Stimulated activated CD4-positive, alpha-beta T cell treated with anti-CD3 and anti-CD28 coated beads, Interleukin-15, amount 100 ng/mL, for 1 hour (primary cell): ENCODE data around the gene TLL2.

Experiments
- DNase-seq, 2 donors: peaks; one replicate each; pipeline ENCODE4 v3.0.0-alpha.2; 2020; ENCODE audit warnings: low read depth in 1 of 2, low spot score in 1 of 2

The TLL2 gene

GRCh38 chr10:96468845-96469244, 44.9 kb downstream of the TLL2 start:
- no peak for DNase-seq

DNA sequence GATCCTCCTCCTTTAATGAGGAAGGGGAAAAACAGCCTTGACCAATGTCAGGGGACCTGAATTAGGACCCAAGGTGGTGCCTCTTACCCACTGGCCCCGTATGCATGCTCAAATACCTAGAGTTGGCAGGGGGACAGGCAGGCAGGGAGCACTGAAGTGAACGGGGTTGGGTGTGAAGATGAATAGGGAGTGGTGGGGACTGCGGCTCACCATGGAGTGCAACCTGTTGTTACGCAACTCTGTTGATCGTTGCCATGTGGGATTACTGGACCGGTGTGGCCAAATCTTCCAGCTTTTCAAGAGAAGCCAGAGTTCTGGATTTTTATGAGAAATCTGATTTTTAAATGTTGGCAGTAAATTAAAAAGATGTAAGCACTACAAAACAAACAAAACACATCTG, 48.1 kb downstream of the TLL2 start:
- DNase-seq: no peak

DNA sequence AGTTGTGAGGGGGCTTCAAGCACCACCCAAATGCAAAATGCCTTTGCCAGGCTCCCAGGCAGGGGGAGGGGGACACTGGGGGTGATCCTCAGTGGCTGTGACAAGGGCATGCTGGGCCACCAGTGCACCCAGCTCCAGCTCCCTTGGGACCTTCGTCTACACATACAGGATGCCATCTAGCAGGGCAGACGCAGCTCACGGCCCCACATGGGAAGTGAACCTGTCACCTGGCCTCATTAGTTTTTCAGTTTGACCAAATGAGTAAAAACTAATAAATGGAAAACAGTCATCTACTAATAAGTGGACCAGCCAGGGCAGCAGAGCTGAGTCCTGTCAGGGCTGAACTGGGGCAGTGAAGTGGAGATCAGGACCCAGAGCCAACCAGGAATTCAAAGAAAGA, 50.2 kb downstream of the TLL2 start:
- no peak for DNase-seq

GRCh38 chr10:96462606-96463151, 51.0 kb downstream of the TLL2 start:
- DNase-seq: no peak

- no peak for DNase-seq
These were observed 53.4 kb downstream of the TLL2 start for GRCh38 chr10:96460316-96460715.

GRCh38 chr10:96457341-96457740, 56.4 kb downstream of the TLL2 start:
- DNase-seq: no peak

GRCh38 chr10:96456296-96456840, 57.4 kb downstream of the TLL2 start:
- no peak for DNase-seq

DNA sequence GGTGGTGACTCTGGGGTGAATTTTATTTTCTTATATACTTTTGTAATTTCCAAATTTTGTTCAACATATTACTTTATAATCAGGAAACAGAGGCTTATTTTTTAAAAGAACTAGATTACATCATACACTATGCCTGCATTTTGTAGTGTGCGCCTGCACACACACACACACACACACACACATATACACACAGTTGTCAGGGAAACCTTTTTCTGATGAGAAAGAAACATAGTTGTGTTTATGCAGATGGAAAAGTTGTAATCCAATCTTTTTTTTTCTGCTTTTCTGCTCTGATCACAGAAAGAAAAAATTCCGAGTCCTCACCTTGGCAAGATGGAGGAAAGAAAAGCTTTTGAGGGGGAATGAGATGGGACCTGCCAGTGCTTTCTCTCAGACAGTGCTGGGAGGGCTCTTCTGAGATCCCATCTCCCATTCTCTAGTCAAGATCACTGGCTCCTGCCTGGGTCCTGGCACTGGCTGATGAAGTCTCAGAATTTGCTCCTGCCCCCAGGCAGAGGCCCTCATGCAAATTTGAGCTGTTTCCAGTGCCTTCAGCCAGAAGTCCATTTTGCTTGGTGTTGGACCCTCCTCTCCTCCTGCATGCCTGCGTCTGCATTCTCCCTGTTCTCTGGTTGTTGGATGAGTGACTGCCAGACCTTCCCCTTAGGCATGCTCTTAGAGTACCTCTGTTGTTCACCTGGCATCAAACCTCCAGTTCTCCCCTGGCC, 59.7 kb downstream of the TLL2 start:
- no peak for DNase-seq

DNA sequence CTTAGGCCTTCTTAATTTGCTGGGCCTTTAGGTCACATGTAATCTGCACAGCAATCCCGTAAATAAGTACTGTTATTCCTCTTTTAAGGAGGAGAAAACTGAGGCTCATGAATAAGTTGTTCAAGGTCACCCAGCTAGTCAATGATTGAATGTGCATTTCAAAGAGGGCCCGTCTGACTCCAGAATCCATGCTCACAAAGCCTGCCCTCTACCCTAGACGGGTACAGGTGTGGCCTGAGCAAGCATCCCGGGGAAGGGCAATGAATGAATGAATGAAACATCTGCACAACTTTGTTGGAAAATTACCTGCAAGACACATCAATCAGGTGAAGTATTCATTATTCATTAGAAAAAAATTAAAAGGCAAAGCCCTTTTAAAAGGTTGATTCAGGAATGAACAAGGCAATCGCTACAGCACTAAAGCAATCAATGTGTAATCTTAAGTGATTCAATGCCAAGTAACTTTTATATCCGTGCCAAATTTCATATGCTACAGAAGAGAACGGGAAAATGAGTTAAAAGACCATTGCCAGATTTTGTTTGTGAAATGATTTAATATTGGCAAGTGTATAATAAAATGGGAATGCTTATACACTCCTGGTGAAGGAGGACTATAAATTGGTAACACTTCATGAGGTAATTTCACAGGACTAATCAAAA, 61.1 kb downstream of the TLL2 start:
- DNase-seq: no peak

DNA sequence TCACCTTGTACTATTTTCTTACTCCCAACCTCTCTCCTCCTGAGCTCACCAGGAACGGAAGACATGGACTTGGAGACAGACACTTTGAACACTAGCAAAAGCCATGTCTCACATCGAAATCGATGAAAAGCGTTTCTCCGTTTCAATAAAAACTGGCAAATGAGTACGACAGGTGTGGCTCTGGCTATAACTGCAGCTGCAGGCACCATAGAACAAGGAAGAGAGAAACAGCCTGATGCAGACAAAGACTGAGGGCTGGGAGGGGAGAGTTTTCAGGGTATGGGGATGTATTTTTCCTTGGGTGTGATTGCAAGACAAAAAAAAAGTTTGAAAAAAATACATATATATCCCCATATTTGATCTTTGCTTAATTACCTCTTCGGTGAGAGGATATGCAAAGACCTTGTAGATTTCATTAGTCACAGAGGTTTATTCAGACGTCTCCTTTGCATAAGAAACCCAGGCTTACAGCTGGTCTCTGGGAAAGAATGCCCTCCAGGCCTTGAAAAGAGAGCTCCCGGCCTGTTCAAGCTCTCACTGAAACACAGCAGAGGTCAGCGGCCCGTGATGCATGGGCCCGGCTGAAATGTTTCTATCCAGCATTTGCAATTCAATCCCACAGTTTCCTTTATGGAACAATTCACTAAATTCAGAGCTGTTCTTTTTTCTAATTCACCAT, 63.1 kb downstream of the TLL2 start:
- DNase-seq: no peak

DNA sequence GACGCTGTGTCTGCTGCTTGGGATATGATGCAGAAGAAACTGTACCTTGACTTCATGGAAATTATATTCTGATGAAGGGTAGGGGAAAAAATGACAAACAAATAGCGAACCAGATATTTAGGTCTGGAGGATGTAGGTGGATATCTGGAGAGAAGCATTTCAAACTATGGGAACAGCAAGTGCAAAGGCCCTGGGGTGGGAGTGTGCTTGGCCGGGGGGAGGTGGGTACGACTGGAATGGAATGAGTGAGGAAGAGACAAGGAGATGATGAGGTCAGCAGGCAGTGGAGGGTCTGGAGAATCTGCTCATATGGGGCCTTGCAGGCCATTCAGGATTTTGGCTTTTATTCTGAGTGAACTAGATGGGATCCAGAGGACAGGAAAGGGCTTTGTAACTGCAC, 65.2 kb downstream of the TLL2 start:
- DNase-seq: no peak

DNA sequence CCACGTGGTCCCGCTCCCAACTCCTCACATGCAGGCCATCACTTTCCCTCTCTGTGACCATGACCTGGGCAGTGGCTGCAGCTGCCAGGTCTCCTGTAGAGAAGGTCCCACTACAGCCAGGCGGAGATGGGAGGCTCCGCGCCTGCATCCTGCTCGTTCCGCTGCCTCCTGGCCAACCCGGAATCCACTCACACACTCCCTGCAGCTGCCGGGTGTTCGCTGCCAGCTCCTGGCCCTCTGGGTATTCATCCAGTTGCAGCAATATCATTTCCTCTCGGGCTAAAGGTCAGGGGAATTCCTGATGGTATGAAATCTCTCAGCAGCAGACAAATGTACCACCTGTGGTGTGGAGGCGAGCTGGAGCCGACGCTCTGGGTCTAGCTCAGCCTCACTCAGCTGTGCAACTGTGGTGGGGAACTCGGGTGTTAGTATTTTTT, 65.7 kb downstream of the TLL2 start:
- DNase-seq: no peak

DNA sequence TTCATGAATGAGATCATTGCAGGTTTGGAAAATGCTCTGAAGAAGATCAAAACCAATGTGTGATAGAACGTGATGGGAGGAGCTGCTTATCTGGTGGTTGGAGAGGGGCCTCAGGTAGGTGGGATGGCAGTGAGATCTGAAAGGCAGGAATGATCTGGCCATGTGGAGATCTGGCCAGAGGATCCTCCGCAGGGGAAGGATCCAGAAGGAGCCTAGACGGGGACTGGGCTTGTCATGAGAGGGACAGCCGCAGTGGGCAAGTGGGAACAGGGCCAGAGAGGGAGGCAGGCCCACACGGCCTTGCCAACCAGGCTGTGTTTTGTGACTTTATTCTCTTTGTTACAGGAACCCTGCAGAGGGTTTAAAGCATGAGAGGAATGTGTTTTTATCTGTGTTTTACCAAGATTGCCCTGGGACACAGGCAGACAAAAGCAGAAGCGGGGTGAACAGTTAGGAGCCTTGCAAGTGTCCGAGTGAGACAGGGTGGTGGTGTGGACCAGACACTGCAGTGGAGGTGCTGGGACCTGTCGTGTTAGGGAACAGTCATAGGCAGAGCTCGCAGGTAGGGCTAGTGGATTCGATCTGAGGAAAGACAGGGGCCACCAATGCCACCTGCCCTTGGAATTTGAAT, 66.6 kb downstream of the TLL2 start:
- DNase-seq: no peak

GRCh38 chr10:96441987-96442643, 71.6 kb downstream of the TLL2 start:
- DNase-seq: no peak

DNA sequence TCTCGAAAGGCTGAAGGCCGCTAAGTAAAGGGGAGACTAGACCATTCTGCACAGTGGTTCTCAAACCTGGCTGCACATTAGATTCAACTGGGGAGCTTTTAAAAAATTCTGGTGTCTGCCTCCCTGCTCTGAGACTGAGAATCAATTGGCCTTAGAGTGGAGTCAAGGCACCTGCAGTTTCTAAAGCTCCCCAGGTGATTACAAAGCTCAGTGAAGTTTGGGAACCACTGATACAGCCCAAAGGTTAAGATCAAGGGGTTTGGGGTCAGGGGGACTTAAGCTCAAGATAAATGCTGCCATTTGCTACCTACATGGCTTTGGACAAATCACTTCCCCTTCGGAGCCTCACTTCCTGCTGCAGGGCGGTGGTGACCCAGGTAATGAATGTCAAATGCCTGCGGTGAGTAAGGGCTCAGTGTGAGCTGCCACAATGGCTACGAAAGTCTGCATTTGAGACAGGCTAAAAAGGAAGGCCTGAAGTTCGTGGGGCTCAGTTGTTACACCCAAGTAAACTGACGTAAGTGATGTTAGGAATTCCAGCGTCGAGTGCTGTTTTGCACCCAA, 72.3 kb downstream of the TLL2 start:
- no peak for DNase-seq

- no peak for DNase-seq
These were observed 73.1 kb downstream of the TLL2 start for GRCh38 chr10:96440361-96441292.

GRCh38 chr10:96439725-96440124, 74.0 kb downstream of the TLL2 start:
- no peak for DNase-seq

DNA sequence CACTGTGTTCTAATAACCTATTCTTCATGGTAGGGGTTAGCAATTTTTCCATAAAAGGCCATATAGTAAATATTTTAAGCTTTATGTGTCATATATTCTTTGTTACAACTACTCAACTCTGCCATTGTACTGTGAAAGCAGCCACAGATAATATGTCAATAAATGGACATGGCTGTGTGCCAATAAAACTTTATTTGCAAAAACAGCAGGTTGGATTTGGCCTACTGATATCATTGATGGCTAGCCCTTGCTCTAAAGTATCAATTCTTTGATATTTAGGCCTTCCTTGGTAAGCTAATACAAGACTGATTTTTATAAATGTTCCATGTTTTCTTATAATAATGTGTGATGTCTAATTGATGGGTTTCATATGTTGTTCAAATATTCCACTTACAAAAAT, 77.7 kb downstream of the TLL2 start:
- no peak for DNase-seq

DNA sequence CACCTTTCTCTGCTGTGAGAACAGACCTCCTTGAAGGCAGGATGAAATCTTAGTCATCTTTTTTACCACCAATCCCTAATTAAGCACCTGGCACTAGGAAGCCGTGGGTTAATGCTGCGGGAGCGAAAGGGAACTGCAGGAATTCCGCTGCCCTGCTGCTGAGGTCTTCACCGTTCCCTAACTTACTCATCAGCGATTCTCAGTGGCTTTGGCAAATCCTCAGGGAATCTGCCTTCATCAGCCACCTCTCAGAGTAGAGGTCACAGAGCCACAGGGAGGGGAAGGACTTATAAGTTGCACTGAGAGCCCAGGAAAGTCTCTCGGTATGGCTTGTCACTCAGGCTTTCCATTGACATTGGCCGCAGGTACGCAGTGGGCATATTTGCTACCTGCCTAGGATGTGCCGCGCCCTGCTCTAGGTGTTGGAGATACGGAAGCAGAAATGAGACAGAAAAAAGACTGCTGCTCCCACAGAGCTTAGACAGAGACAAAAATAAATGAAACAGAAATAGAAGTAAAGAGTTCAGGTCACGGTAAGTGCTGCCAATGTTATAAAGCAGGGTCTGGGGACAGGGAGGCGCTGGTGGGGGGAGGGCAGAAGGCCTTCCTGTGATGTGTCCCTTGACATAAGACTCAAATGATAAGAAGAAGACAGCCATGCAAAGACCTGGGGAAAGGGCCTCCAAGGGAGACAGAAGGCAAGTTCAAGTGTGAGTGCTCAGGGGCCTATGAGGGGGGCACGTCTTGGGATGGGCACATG, 82.3 kb downstream of the TLL2 start:
- DNase-seq: no peak
